Fibroblast of the aortic adventitia (primary cell): Measurements from ENCODE around the gene PKNOX2. TPM values are rescaled to one million over a fixed set of nuclear protein-coding genes. Genes with fewer than 3 reads are reported as not detected.

Source experiments
- DNase-seq: peaks from one replicate; pipeline ENCODE4 v3.0.0-alpha.2; 2010; ENCODE audit warnings: low read depth
- H3K4me3 ChIP-seq: 2 replicates; pipeline ENCODE4 v1.5.1; 2011; ENCODE audit warnings: low read depth, mild to moderate bottlenecking, control low read depth, low read length, moderate library complexity
- CTCF ChIP-seq: IDR thresholded peaks from 2 replicates; pipeline ENCODE4 v1.5.1; 2011; ENCODE audit warnings: mild to moderate bottlenecking, low read length, control low read depth, inconsistent platforms; ENCODE audit not compliant: insufficient read depth
- total RNA-seq: library from RNA; depleted of rRNA; stranded (reverse); fragments of >200 nt; gene quantifications from 2 replicates; pipeline ENCODE4 v1.2.3, GENCODE V29; 2012; ENCODE audit warnings: low replicate concordance

Gene PKNOX2
- total RNA-seq, 1 donor: 2.0 TPM

- DNase-seq: no peak
- no peak for TF ChIP-seq CTCF
- H3K4me3 ChIP-seq: no peak overlapping the region
These were observed 248.7 kb downstream of the PKNOX2 start for GRCh38 chr11:125413226-125413625.

- DNase-seq: no peak
- TF ChIP-seq CTCF: no peak
These were observed 249.6 kb downstream of the PKNOX2 start for GRCh38 chr11:125414121-125414520.

GRCh38 chr11:125416981-125417935 is 252.7 kb downstream of the PKNOX2 start:
- no peak for TF ChIP-seq CTCF
- no peak for DNase-seq

More at GRCh38 chr11:125414121-125414520, 249.6 kb downstream of the PKNOX2 start:
- H3K4me3 ChIP-seq: no peak overlapping the region

GRCh38 chr11:125418396-125418795 is 253.8 kb downstream of the PKNOX2 start:
- H3K4me3 ChIP-seq: no peak overlapping the region
- no peak for TF ChIP-seq CTCF
- DNase-seq: no peak

More at GRCh38 chr11:125416981-125417935, 252.7 kb downstream of the PKNOX2 start:
- H3K4me3 ChIP-seq: no peak overlapping the region

GRCh38 chr11:125422681-125423080 is 258.1 kb downstream of the PKNOX2 start:
- TF ChIP-seq CTCF: no peak
- DNase-seq: no peak
- no peak overlapping the region for H3K4me3 ChIP-seq

GRCh38 chr11:125423247-125423849 is 258.8 kb downstream of the PKNOX2 start:
- peak; percentile 27 for TF ChIP-seq CTCF
- no peak for DNase-seq
- H3K4me3 ChIP-seq: no peak overlapping the region
